HepG2 (cell line): Measurements from ENCODE around the gene RIPK1. TPM values are rescaled to one million over a fixed set of nuclear protein-coding genes. Genes with fewer than 3 reads are reported as not detected.

Source experiments
- CREB1 ChIP-seq, 2 experiments: fragments of 450-650 bp in 1 of 2; IDR thresholded peaks; 2 replicates each; pipeline ENCODE4 v1.6.1; 2016 to 2017; ENCODE audit warnings: control low read depth in 1 of 2, mild to moderate bottlenecking in 1 of 2, missing compliant biosample characterization in 1 of 2, missing genetic modification characterization in 1 of 2
- GTF3A ChIP-seq: sonication (generic); formaldehyde crosslinking; conservative IDR thresholded peaks from 2 replicates; pipeline ENCODE4 v1.4.0; 2020; ENCODE audit warnings: mild to moderate bottlenecking, missing genetic modification reagents
- HIVEP1 ChIP-seq: sonication (generic); formaldehyde crosslinking; IDR thresholded peaks from 2 replicates; pipeline ENCODE4 v1.4.0; 2020; ENCODE audit warnings: mild to moderate bottlenecking, missing genetic modification reagents
- JUN ChIP-seq: sonication (generic); formaldehyde crosslinking; IDR thresholded peaks from 2 replicates; pipeline ENCODE4 v1.4.0; 2020; ENCODE audit warnings: mild to moderate bottlenecking, missing genetic modification reagents
- MAF1 ChIP-seq: sonication (generic); formaldehyde crosslinking; IDR thresholded peaks from 2 replicates; pipeline ENCODE4 v1.5.0; 2020; ENCODE audit warnings: missing genetic modification reagents, borderline replicate concordance
- RXRA ChIP-seq: sonication (generic); formaldehyde crosslinking; IDR thresholded peaks from 2 replicates; pipeline ENCODE4 v1.5.1; 2020; ENCODE audit warnings: missing genetic modification reagents
- TP53 ChIP-seq: sonication (generic); formaldehyde crosslinking; conservative IDR thresholded peaks from 2 replicates; pipeline ENCODE4 v1.4.0; 2020; ENCODE audit warnings: missing genetic modification reagents
- ZFAT ChIP-seq: sonication (generic); formaldehyde crosslinking; conservative IDR thresholded peaks from 2 replicates; pipeline ENCODE4 v1.8.1; 2023; ENCODE audit warnings: missing genetic modification reagents, inconsistent platforms
- ZFP41 ChIP-seq: sonication (generic); formaldehyde crosslinking; IDR thresholded peaks from 2 replicates; pipeline ENCODE4 v1.4.0; 2020; ENCODE audit warnings: mild to moderate bottlenecking, missing genetic modification reagents, borderline replicate concordance
- ZNF354B ChIP-seq: sonication (generic); formaldehyde crosslinking; IDR thresholded peaks from 2 replicates; pipeline ENCODE4 v1.8.0; 2022; ENCODE audit warnings: mild to moderate bottlenecking, missing genetic modification reagents
- ZNF558 ChIP-seq: sonication (generic); formaldehyde crosslinking; IDR thresholded peaks from 2 replicates; pipeline ENCODE4 v1.9.0; 2022; ENCODE audit warnings: mild to moderate bottlenecking, missing genetic modification reagents, borderline replicate concordance
- ZNF605 ChIP-seq: sonication (generic); formaldehyde crosslinking; IDR thresholded peaks from 2 replicates; pipeline ENCODE4 v1.8.0; 2022; ENCODE audit warnings: mild to moderate bottlenecking, missing genetic modification reagents
- ZNF644 ChIP-seq: IDR thresholded peaks from 2 replicates; pipeline ENCODE4 v1.6.1; 2016; ENCODE audit warnings: low read depth
- ZNF883 ChIP-seq: sonication (generic); formaldehyde crosslinking; IDR thresholded peaks from 2 replicates; pipeline ENCODE4 v1.5.1; 2020; ENCODE audit warnings: mild to moderate bottlenecking, missing genetic modification reagents; ENCODE audit errors: not compliant biosample characterization
- polyA plus RNA-seq, 8 experiments: library from polyadenylated mRNA; depleted of rRNA in 3 of 8; stranded (reverse) in 7 of 8; unstranded in 1 of 8; fragments of >200 nt; fragmentation: Illumina TruSeq in 4 of 8; extraction: Trizol in 4 of 8; gene quantifications; 2 replicates each; pipeline versions ENCODE4 v1.2.1 to v1.2.3, GENCODE V29; 2011 to 2016; ENCODE audit warnings: low read depth in 4 of 8, missing spikeins in 1 of 8, mixed read lengths in 1 of 8; ENCODE audit not compliant: insufficient read depth in 1 of 8
- total RNA-seq, 5 experiments: library from RNA; depleted of rRNA; stranded (reverse); fragments of >200 nt; fragmentation: Illumina TruSeq; extraction: Trizol; gene quantifications; 2 replicates each; pipeline ENCODE4 v1.2.3, GENCODE V29; 2016; ENCODE audit warnings: low read depth in 1 of 5
- TF ChIP-seq, protein P1 (sequence below): sonication (generic); formaldehyde crosslinking; IDR thresholded peaks from one replicate; pipeline ENCODE4 v1.5.1; 2020; ENCODE audit warnings: mild to moderate bottlenecking, missing genetic modification reagents; ENCODE audit errors: not compliant biosample characterization
- TF ChIP-seq, protein P2 (sequence below): sonication (generic); formaldehyde crosslinking; IDR thresholded peaks from 2 replicates; pipeline ENCODE4 v1.8.1; 2023; ENCODE audit warnings: mild to moderate bottlenecking, missing genetic modification reagents, borderline replicate concordance
- TF ChIP-seq, protein P3 (sequence below): sonication (generic); IDR thresholded peaks from 2 replicates; pipeline ENCODE4 v1.6.1; 2016; ENCODE audit warnings: low read depth, borderline replicate concordance
- TF ChIP-seq, protein P4 (sequence below): sonication (generic); formaldehyde crosslinking; IDR thresholded peaks from 2 replicates; pipeline ENCODE4 v1.5.1; 2020; ENCODE audit warnings: mild to moderate bottlenecking, missing genetic modification reagents, moderate library complexity

RIPK1 gene
- total and polyA plus RNA-seq, 2 of the 13 experiments (the other 11 are each of a cell fraction or from before 2014, with no cell fraction given), result 9.0 to 10.3 TPM

DNA sequence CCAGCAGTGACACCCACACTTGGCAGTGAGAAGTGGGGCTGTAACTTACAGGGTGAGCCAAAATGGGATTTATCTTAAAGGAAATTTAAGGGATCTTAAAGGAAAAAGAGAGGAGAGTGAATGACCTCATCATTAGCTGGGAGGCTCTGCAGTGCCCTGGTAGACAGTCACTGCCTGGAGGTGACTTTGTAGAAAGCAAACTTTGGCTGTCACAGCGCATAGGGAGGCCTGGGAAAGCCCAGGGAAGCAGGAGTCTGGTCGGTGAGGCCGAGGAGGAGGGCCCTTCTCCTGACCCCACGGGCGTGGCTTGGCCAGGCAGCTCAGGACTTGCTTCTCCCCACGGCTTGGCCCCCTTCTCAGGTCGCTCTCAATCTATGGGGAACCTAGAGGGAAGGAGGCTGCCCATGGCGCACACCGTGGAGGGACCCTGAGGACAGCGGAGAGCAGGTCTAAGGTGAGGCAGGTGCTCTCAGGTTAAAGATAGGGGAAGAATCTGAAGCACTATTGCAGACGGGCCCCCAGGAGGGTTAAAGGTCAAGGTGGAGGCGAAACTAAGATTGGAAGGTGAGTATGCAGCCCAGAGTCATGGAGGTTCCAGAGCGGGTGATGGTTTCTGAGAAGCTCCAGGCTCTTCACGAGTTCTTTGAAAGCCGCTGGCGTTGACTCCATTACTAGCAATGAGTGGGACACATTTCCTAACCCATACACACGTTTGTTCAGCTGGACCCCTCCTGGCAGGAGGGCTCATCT is 15.6 kb upstream of the RIPK1 start (continued):
- TF ChIP-seq, protein P1, sequence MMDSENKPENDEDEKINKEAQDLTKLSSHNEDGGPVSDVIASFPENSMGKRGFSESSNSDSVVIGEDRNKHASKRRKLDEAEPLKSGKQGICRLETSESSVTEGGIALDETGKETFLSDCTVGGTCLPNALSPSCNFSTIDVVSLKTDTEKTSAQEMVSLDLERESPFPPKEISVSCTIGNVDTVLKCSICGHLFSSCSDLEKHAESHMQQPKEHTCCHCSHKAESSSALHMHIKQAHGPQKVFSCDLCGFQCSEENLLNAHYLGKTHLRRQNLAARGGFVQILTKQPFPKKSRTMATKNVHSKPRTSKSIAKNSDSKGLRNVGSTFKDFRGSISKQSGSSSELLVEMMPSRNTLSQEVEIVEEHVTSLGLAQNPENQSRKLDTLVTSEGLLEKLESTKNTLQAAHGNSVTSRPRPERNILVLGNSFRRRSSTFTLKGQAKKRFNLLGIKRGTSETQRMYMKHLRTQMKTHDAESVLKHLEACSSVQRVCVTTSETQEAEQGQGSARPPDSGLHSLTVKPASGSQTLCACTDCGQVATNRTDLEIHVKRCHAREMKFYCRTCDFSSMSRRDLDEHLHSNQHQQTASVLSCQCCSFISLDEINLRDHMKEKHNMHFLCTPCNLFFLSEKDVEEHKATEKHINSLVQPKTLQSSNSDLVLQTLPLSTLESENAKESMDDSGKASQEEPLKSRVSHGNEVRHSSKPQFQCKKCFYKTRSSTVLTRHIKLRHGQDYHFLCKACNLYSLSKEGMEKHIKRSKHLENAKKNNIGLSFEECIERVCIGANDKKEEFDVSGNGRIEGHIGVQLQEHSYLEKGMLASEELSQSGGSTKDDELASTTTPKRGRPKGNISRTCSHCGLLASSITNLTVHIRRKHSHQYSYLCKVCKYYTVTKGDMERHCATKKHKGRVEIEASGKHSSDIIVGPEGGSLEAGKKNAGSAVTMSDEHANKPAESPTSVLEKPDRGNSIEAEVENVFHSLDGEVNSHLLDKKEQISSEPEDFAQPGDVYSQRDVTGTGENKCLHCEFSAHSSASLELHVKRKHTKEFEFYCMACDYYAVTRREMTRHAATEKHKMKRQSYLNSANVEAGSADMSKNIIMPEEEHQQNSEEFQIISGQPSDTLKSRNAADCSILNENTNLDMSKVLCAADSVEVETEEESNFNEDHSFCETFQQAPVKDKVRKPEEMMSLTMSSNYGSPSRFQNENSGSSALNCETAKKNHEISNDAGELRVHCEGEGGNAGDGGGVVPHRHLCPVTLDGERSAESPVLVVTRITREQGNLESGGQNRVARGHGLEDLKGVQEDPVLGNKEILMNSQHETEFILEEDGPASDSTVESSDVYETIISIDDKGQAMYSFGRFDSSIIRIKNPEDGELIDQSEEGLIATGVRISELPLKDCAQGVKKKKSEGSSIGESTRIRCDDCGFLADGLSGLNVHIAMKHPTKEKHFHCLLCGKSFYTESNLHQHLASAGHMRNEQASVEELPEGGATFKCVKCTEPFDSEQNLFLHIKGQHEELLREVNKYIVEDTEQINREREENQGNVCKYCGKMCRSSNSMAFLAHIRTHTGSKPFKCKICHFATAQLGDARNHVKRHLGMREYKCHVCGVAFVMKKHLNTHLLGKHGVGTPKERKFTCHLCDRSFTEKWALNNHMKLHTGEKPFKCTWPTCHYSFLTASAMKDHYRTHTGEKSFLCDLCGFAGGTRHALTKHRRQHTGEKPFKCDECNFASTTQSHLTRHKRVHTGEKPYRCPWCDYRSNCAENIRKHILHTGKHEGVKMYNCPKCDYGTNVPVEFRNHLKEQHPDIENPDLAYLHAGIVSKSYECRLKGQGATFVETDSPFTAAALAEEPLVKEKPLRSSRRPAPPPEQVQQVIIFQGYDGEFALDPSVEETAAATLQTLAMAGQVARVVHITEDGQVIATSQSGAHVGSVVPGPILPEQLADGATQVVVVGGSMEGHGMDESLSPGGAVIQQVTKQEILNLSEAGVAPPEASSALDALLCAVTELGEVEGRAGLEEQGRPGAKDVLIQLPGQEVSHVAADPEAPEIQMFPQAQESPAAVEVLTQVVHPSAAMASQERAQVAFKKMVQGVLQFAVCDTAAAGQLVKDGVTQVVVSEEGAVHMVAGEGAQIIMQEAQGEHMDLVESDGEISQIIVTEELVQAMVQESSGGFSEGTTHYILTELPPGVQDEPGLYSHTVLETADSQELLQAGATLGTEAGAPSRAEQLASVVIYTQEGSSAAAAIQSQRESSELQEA (CRISPR knock-in tag), result peak; percentile 9
- TF ChIP-seq ZNF354B (CRISPR knock-in tag) (no peak), ZNF605 (peak; percentile 14; the same call in 1 of the 2 replicates), CREB1 (IDR thresholded peaks at IDR 0.05) (peak; percentile 28; the same call in 1 of the 2 replicates), CREB1 (CRISPR knock-in tag; IDR thresholded peaks at IDR 0.05) (no peak), MAF1 (CRISPR knock-in tag) (peak; percentile 6; the same call in 1 of the 2 replicates), RXRA (peak; percentile 57), ZNF883 (CRISPR knock-in tag) (no peak), ZNF558 (CRISPR knock-in tag) (0 out of 2 replicates have a peak, but pooled peaks have one; percentile 7), TP53 (no peak), HIVEP1 (0 out of 2 replicates have a peak, but pooled peaks have one; percentile 57), GTF3A (CRISPR knock-in tag) (0 out of 2 replicates have a peak, but pooled peaks have one; percentile 70), ZFP41 (no peak), ZNF644 (CRISPR knock-in tag) (0 out of 2 replicates have a peak, but pooled peaks have one; percentile 38), JUN (peak; percentile 18; the same call in 1 of the 2 replicates), ZFAT (CRISPR knock-in tag) (no peak)
- TF ChIP-seq, protein P2, sequence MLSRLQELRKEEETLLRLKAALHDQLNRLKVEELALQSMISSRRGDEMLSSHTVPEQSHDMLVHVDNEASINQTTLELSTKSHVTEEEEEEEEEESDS (CRISPR knock-in tag), result 0 out of 2 replicates have a peak, but pooled peaks have one; percentile 16
- TF ChIP-seq, protein P3, sequence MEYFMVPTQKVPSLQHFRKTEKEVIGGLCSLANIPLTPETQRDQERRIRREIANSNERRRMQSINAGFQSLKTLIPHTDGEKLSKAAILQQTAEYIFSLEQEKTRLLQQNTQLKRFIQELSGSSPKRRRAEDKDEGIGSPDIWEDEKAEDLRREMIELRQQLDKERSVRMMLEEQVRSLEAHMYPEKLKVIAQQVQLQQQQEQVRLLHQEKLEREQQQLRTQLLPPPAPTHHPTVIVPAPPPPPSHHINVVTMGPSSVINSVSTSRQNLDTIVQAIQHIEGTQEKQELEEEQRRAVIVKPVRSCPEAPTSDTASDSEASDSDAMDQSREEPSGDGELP, result peak; percentile 78
- TF ChIP-seq, protein P4, sequence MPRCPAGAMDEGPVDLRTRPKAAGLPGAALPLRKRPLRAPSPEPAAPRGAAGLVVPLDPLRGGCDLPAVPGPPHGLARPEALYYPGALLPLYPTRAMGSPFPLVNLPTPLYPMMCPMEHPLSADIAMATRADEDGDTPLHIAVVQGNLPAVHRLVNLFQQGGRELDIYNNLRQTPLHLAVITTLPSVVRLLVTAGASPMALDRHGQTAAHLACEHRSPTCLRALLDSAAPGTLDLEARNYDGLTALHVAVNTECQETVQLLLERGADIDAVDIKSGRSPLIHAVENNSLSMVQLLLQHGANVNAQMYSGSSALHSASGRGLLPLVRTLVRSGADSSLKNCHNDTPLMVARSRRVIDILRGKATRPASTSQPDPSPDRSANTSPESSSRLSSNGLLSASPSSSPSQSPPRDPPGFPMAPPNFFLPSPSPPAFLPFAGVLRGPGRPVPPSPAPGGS (CRISPR knock-in tag), result 0 out of 2 replicates have a peak, but pooled peaks have one; percentile 4
